Peyer's patch (tissue), 4 donors: ENCODE measurements around the gene CACNA1I. TPM values are rescaled to one million over a fixed set of nuclear protein-coding genes. Genes with fewer than 3 reads are reported as not detected.

Source experiments
- DNase-seq, 3 donors: peaks; one replicate each; pipeline ENCODE4 v3.0.0-alpha.2; 2017 to 2019
- H3K27ac ChIP-seq, 4 donors: fragments of 200-600 bp; sonication (generic); one replicate each; pipeline ENCODE4 v1.5.1; 2016 to 2019
- H3K27me3 ChIP-seq, 2 donors: fragments of 200-600 bp; sonication (generic); one replicate each; pipeline ENCODE4 v1.5.1; 2019
- H3K36me3 ChIP-seq, 3 donors: fragments of 200-600 bp; sonication (generic); one replicate each; pipeline ENCODE4 v1.5.1; 2016 to 2019
- H3K4me1 ChIP-seq, 4 donors: fragments of 200-600 bp; sonication (generic); one replicate each; pipeline ENCODE4 v1.5.1; 2016 to 2019
- H3K4me3 ChIP-seq, 4 donors: fragments of 200-600 bp; sonication (generic); 1 replicate in 3 of 4; 2 replicates in 1 of 4; pipeline ENCODE4 v1.5.1; 2016 to 2019; ENCODE audit warnings: mild to moderate bottlenecking in 1 of 4
- H3K9me3 ChIP-seq, 4 donors: fragments of 200-600 bp; sonication (generic); one replicate each; pipeline ENCODE4 v1.5.1; 2016 to 2019; ENCODE audit warnings: mild to moderate bottlenecking in 1 of 4
- POLR2A ChIP-seq, 2 donors: fragments of 450-650 bp; IDR thresholded peaks; one replicate each; pipeline ENCODE4 v1.5.1; 2017; ENCODE audit warnings: antibody characterized with exemption in 2 of 2, mild to moderate bottlenecking in 2 of 2, moderate library complexity in 2 of 2
- total RNA-seq, 4 donors: library from RNA; depleted of rRNA; stranded (reverse); fragments of >200 nt; gene quantifications; one replicate each; pipeline ENCODE4 v1.1.0, GENCODE V29; 2016
- TF ChIP-seq, protein P1 (sequence below), 6 experiments: fragments of 450-650 bp in 4 of 6; fragments of 200-600 bp in 2 of 6; sonication (generic) in 1 of 6; IDR thresholded peaks; one replicate each; pipeline ENCODE4 v1.5.1; 2017 to 2019; ENCODE audit warnings: antibody characterized with exemption in 6 of 6, mild to moderate bottlenecking in 3 of 6, moderate library complexity in 1 of 6

CACNA1I gene
- total RNA-seq, 4 donors from 2014 or later = 0.95 to 6.6 (median 1.6) TPM

DNA sequence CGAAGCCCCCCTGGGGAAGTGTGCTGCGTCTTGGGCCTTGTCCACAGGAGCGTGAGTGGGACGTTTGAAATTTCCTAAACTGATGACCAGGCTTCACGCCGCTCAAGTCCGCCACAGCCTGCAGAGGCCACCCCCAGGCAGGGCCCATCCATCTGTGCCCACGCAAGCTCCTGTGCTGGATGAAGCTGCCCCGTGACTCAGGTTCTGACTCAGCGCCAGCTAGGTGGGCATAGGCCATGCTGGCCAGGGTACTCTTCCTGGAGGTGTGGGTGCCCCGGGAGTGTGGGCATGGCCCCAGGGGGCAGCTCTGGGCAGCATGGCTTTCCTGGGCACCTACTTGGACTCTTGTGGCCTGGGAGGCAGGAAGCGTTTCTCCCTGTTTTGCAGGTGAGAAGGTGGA is 134.8 kb downstream of the CACNA1I start:
- Histone ChIP-seq H3K9me3 (no peaks in the 10 kb centered on the region), H3K4me1 (peaks cover 0 to 4% (median 0%) of the 10 kb centered on the region in 4 donors), H3K36me3 (no peaks in the 10 kb centered on the region), H3K4me3 (no peak overlapping the region), H3K27ac (no peak overlapping the region), H3K27me3 (no peaks in the 10 kb centered on the region)
- no peak for DNase-seq
- no peak for TF ChIP-seq POLR2A (IDR thresholded peaks at IDR 0.05)
- TF ChIP-seq, protein P1, sequence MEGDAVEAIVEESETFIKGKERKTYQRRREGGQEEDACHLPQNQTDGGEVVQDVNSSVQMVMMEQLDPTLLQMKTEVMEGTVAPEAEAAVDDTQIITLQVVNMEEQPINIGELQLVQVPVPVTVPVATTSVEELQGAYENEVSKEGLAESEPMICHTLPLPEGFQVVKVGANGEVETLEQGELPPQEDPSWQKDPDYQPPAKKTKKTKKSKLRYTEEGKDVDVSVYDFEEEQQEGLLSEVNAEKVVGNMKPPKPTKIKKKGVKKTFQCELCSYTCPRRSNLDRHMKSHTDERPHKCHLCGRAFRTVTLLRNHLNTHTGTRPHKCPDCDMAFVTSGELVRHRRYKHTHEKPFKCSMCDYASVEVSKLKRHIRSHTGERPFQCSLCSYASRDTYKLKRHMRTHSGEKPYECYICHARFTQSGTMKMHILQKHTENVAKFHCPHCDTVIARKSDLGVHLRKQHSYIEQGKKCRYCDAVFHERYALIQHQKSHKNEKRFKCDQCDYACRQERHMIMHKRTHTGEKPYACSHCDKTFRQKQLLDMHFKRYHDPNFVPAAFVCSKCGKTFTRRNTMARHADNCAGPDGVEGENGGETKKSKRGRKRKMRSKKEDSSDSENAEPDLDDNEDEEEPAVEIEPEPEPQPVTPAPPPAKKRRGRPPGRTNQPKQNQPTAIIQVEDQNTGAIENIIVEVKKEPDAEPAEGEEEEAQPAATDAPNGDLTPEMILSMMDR (IDR thresholded peaks at IDR 0.05) = no peak

DNA sequence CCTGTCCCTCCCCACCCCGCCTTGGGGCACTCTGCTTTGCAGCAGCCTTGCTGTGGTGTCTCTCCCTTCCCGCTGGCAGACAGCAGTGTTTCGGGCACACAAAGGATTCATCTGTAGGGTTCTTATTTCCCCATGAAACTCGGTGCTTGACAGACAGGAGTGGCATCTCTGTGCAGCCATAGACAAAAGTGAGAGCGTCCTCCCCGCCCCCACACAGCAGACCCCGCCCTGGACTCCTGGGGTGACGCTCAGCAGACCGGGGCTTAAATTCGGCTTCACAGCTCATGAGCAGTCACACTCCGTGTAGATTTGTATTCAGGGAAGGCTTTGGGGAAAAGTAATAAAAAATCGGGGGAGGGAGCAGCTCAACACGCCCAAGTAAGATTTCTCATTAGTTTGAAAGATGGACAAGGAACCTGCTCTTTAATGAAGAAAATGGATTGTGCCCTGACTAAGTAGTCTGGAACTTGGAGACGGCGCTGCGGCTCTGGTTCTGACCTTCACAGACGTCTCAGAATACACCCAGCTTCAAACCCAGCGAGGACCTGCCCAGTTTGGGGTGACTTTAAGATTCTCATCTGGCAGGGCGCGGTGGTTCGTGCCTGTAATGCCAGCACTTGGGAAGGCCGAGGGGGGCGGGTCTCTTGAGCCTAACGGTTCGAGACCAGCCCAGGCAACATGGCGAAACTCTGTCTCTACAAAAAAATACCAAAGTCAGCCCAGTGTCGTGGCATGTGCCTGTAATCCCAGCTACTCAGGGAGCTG is 136.0 kb downstream of the CACNA1I start:
- Histone ChIP-seq H3K4me3 (no peak overlapping the region), H3K9me3 (no peaks in the 10 kb centered on the region), H3K4me1 (peaks cover 0 to 4% (median 0%) of the 10 kb centered on the region in 4 donors), H3K27me3 (no peaks in the 10 kb centered on the region), H3K36me3 (no peaks in the 10 kb centered on the region), H3K27ac (no peak overlapping the region)
- no peak for TF ChIP-seq POLR2A (IDR thresholded peaks at IDR 0.05)
- TF ChIP-seq, protein P1 (IDR thresholded peaks at IDR 0.05) = no peak
- no peak for DNase-seq

DNA sequence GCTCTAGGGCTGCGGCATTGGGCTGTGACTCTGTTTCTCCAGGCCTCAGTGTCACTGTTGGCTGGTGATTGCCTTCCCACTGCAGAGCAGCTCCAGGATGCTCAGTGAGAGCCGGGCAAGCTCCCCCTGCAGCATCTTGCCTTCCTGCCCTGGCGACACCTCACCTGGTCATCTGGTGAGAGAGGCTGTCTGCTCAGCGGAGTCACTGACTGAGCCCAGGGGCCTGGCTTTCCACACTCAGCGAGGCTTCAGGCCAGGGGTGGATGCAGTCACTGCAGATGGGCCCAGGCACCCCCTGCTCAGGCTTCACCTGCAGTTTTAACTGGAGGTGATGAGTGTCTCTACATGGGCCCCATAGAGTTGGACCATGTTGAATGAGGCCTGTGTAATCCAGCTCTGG is 136.8 kb downstream of the CACNA1I start:
- TF ChIP-seq, protein P1 (IDR thresholded peaks at IDR 0.05) = no peak
- TF ChIP-seq POLR2A (IDR thresholded peaks at IDR 0.05) = no peak
- no peak overlapping the region for H3K4me3 ChIP-seq
- no peak overlapping the region for H3K27ac ChIP-seq
- H3K36me3 ChIP-seq = no peaks in the 10 kb centered on the region
- peaks cover 0 to 4% (median 0%) of the 10 kb centered on the region in 4 donors for H3K4me1 ChIP-seq
- no peaks in the 10 kb centered on the region for H3K9me3 ChIP-seq
- no peak for DNase-seq
- no peaks in the 10 kb centered on the region for H3K27me3 ChIP-seq

- no peaks in the 10 kb centered on the region for H3K36me3 ChIP-seq
- no peak for DNase-seq
- H3K4me1 ChIP-seq = peaks cover 0 to 4% (median 0%) of the 10 kb centered on the region in 4 donors
- H3K9me3 ChIP-seq = no peaks in the 10 kb centered on the region
- no peak overlapping the region for H3K27ac ChIP-seq
- TF ChIP-seq POLR2A (IDR thresholded peaks at IDR 0.05) = no peak
- TF ChIP-seq, protein P1 (IDR thresholded peaks at IDR 0.05) = no peak
- no peak overlapping the region for H3K4me3 ChIP-seq
- H3K27me3 ChIP-seq = no peaks in the 10 kb centered on the region
These were observed 137.3 kb downstream of the CACNA1I start for GRCh38 chr22:39707816-39708215.

- TF ChIP-seq POLR2A (IDR thresholded peaks at IDR 0.05) = no peak
- TF ChIP-seq, protein P1 (IDR thresholded peaks at IDR 0.05) = no peak
- DNase-seq = no peak
- Histone ChIP-seq H3K27me3 (no peaks in the 10 kb centered on the region), H3K9me3 (no peaks in the 10 kb centered on the region), H3K27ac (no peak overlapping the region), H3K36me3 (no peaks in the 10 kb centered on the region), H3K4me3 (no peak overlapping the region), H3K4me1 (peaks cover 0 to 9% (median 0%) of the 10 kb centered on the region in 4 donors)
These were observed 140.0 kb downstream of the CACNA1I start for GRCh38 chr22:39710380-39711150.
